ENCODE measurements around the gene BCL11A.

BCL11A gene

GRCh38 chr2:60405271-60405919 is 148.1 kb downstream of the BCL11A start:
- H3K4me3 ChIP-seq (ENCODE audit: insufficient read depth, low read depth, low read length, poor library complexity, severe bottlenecking): no peak overlapping the region
- no peaks in the 10 kb centered on the region for H3K27me3 ChIP-seq (replicated peaks; ENCODE audit: control insufficient read depth, insufficient read depth, low read length, poor library complexity, severe bottlenecking)

More at GRCh38 chr2:60405271-60405919, 148.1 kb downstream of the BCL11A start:
- no peak for DNase-seq
- no peak overlapping the region for H3K27ac ChIP-seq (ENCODE audit: insufficient read depth, low read length, poor library complexity, severe bottlenecking)
- H3K36me3 ChIP-seq (ENCODE audit: control insufficient read depth, insufficient read depth, low read length): no peaks in the 10 kb centered on the region
- H3K9me3 ChIP-seq (ENCODE audit: control insufficient read depth, low read length): no peaks in the 10 kb centered on the region
- H3K4me1 ChIP-seq (ENCODE audit: control insufficient read depth, insufficient read depth, low read length, poor library complexity, severe bottlenecking): no peaks in the 10 kb centered on the region
